ENCODE measurements around the gene LRRC55.

Gene LRRC55

DNA sequence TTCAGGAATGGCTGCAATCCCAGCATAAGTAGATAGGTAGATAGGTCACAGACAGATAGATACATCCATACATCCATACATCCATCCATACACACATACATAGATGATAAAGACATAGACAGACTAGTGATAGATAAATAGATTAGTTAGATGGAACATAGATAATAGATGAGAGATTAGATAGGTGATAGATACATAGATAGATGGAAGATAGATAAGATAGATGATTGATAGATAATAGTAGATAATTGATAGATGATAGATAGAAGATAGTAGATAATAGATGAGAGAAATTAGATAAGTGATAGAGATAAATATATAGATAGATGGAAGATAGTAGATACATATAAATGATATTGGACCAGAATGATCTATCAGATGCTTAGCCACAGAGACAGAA is 28.3 kb upstream of the LRRC55 start:
- H3K27ac ChIP-seq (ENCODE audit: low read length, poor library complexity, severe bottlenecking): no peak overlapping the region
- no peak overlapping the region for H2BK120ac ChIP-seq (ENCODE audit: low read depth, low read length)
- no peaks in the 10 kb centered on the region for H3K79me1 ChIP-seq (replicated peaks; ENCODE audit: low read length, poor library complexity, severe bottlenecking)
- no peak overlapping the region for H2AK5ac ChIP-seq (ENCODE audit: low read length, severe bottlenecking)
- H3K4me1 ChIP-seq (ENCODE audit: control insufficient read depth, insufficient read depth, low read depth, low read length): no peaks in the 10 kb centered on the region
- H3K18ac ChIP-seq (ENCODE audit: low read depth in 1 of 2, low read length in 2 of 2): no peak overlapping the region
- H3K4me2 ChIP-seq (ENCODE audit: low read length, poor library complexity, severe bottlenecking): no peak overlapping the region
- H4K8ac ChIP-seq (ENCODE audit: low read length): no peak overlapping the region
- no peak overlapping the region for H2BK15ac ChIP-seq (ENCODE audit: low read depth, poor library complexity, severe bottlenecking)
- no peak overlapping the region for H3K9ac ChIP-seq (ENCODE audit: low read length)
- H3K9me3 ChIP-seq (ENCODE audit: control insufficient read depth, low read length): no peaks in the 10 kb centered on the region
- H4K91ac ChIP-seq (ENCODE audit: low read length): no peak overlapping the region
- no peak for DNase-seq
- H2BK12ac ChIP-seq (ENCODE audit: low read length in 2 of 2): no peak overlapping the region
- H2BK5ac ChIP-seq (ENCODE audit: low read depth, low read length, poor library complexity, severe bottlenecking): no peak overlapping the region
- no peaks in the 10 kb centered on the region for H3K36me3 ChIP-seq (ENCODE audit: control insufficient read depth in 1 of 2, insufficient read depth in 2 of 2, low read depth in 1 of 2, low read length in 2 of 2)
- no peak overlapping the region for H3K14ac ChIP-seq (ENCODE audit: low read length in 2 of 2)
- no peak overlapping the region for H2AFZ ChIP-seq (ENCODE audit: low read depth, low read length)
- H3K4ac ChIP-seq (ENCODE audit: low read depth in 1 of 2, low read length in 2 of 2): no peak overlapping the region
- no peak overlapping the region for H3K4me3 ChIP-seq (ENCODE audit: insufficient read depth in 1 of 2, low read depth in 1 of 2, low read length in 2 of 2)
- H3K23ac ChIP-seq (ENCODE audit: low read length in 2 of 2): no peak overlapping the region
- peaks cover 16 to 20% of the 10 kb centered on the region in 2 experiments for H3K27me3 ChIP-seq (ENCODE audit: control insufficient read depth in 1 of 2, insufficient read depth in 1 of 2, low read length in 2 of 2)

DNA sequence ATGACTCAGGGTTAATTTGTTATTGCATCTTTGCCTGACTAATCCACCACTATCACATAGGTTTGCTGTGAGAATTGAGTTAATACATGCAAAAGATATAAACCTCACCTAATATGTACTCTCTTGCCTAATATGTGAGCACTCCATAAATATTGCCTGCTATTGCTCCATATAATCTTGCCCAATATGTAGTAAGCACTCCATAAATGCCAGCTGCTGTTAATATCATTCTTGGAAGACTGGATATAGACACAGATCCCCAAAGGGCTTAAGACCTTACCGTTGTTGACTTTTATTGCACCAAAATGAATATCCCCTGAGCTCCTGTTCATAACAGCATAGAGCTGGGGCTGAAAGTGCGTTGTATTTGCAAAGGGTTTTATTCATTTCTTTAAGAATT is 27.0 kb upstream of the LRRC55 start:
- Histone ChIP-seq H3K4me2 (ENCODE audit: low read length, poor library complexity, severe bottlenecking) (no peak overlapping the region), H3K27ac (ENCODE audit: low read length, poor library complexity, severe bottlenecking) (no peak overlapping the region), H3K4me3 (ENCODE audit: insufficient read depth in 1 of 2, low read depth in 1 of 2, low read length in 2 of 2) (no peak overlapping the region), H2AK5ac (ENCODE audit: low read length, severe bottlenecking) (no peak overlapping the region), H4K91ac (ENCODE audit: low read length) (no peak overlapping the region), H3K9me3 (ENCODE audit: control insufficient read depth, low read length) (no peaks in the 10 kb centered on the region), H2AFZ (ENCODE audit: low read depth, low read length) (no peak overlapping the region), H3K4ac (ENCODE audit: low read depth in 1 of 2, low read length in 2 of 2) (no peak overlapping the region), H3K79me1 (replicated peaks; ENCODE audit: low read length, poor library complexity, severe bottlenecking) (no peaks in the 10 kb centered on the region), H3K23ac (ENCODE audit: low read length in 2 of 2) (no peak overlapping the region), H2BK12ac (ENCODE audit: low read length in 2 of 2) (no peak overlapping the region), H3K18ac (ENCODE audit: low read depth in 1 of 2, low read length in 2 of 2) (no peak overlapping the region), H3K9ac (ENCODE audit: low read length) (no peak overlapping the region), H2BK120ac (ENCODE audit: low read depth, low read length) (no peak overlapping the region), H2BK15ac (ENCODE audit: low read depth, poor library complexity, severe bottlenecking) (no peak overlapping the region), H3K14ac (ENCODE audit: low read length in 2 of 2) (no peak overlapping the region), H2BK5ac (ENCODE audit: low read depth, low read length, poor library complexity, severe bottlenecking) (no peak overlapping the region), H3K4me1 (ENCODE audit: control insufficient read depth, insufficient read depth, low read depth, low read length) (no peaks in the 10 kb centered on the region), H4K8ac (ENCODE audit: low read length) (no peak overlapping the region), H3K36me3 (ENCODE audit: control insufficient read depth in 1 of 2, insufficient read depth in 2 of 2, low read depth in 1 of 2, low read length in 2 of 2) (no peaks in the 10 kb centered on the region), H3K27me3 (ENCODE audit: control insufficient read depth in 1 of 2, insufficient read depth in 1 of 2, low read length in 2 of 2) (peaks cover 10 to 13% of the 10 kb centered on the region in 2 experiments)
- DNase-seq: no peak
- WGBS: 100% methylated on average over 1 of the region's 2 CpGs

GRCh38 chr11:57155400-57155799 is 26.4 kb upstream of the LRRC55 start:
- H3K18ac ChIP-seq (ENCODE audit: low read depth in 1 of 2, low read length in 2 of 2): no peak overlapping the region
- no peak overlapping the region for H2BK5ac ChIP-seq (ENCODE audit: low read depth, low read length, poor library complexity, severe bottlenecking)
- peaks cover 6 to 17% of the 10 kb centered on the region in 2 experiments for H3K27me3 ChIP-seq (ENCODE audit: control insufficient read depth in 1 of 2, insufficient read depth in 1 of 2, low read length in 2 of 2)
- H3K9ac ChIP-seq (ENCODE audit: low read length): no peak overlapping the region
- WGBS: 80% methylated on average over 1 of the region's 1 CpG
- H2BK15ac ChIP-seq (ENCODE audit: low read depth, poor library complexity, severe bottlenecking): no peak overlapping the region
- no peak overlapping the region for H3K4me3 ChIP-seq (ENCODE audit: insufficient read depth in 1 of 2, low read depth in 1 of 2, low read length in 2 of 2)
- no peak overlapping the region for H2BK120ac ChIP-seq (ENCODE audit: low read depth, low read length)
- no peak overlapping the region for H2BK12ac ChIP-seq (ENCODE audit: low read length in 2 of 2)
- H2AFZ ChIP-seq (ENCODE audit: low read depth, low read length): no peak overlapping the region
- H4K8ac ChIP-seq (ENCODE audit: low read length): no peak overlapping the region
- H4K91ac ChIP-seq (ENCODE audit: low read length): no peak overlapping the region
- H3K9me3 ChIP-seq (ENCODE audit: control insufficient read depth, low read length): no peaks in the 10 kb centered on the region
- no peaks in the 10 kb centered on the region for H3K79me1 ChIP-seq (replicated peaks; ENCODE audit: low read length, poor library complexity, severe bottlenecking)
- no peaks in the 10 kb centered on the region for H3K36me3 ChIP-seq (ENCODE audit: control insufficient read depth in 1 of 2, insufficient read depth in 2 of 2, low read depth in 1 of 2, low read length in 2 of 2)
- H3K4me1 ChIP-seq (ENCODE audit: control insufficient read depth, insufficient read depth, low read depth, low read length): no peaks in the 10 kb centered on the region
- no peak overlapping the region for H2AK5ac ChIP-seq (ENCODE audit: low read length, severe bottlenecking)
- no peak for DNase-seq
- H3K27ac ChIP-seq (ENCODE audit: low read length, poor library complexity, severe bottlenecking): no peak overlapping the region
- H3K4ac ChIP-seq (ENCODE audit: low read depth in 1 of 2, low read length in 2 of 2): no peak overlapping the region
- H3K14ac ChIP-seq (ENCODE audit: low read length in 2 of 2): no peak overlapping the region
- H3K4me2 ChIP-seq (ENCODE audit: low read length, poor library complexity, severe bottlenecking): no peak overlapping the region
- no peak overlapping the region for H3K23ac ChIP-seq (ENCODE audit: low read length in 2 of 2)

DNA sequence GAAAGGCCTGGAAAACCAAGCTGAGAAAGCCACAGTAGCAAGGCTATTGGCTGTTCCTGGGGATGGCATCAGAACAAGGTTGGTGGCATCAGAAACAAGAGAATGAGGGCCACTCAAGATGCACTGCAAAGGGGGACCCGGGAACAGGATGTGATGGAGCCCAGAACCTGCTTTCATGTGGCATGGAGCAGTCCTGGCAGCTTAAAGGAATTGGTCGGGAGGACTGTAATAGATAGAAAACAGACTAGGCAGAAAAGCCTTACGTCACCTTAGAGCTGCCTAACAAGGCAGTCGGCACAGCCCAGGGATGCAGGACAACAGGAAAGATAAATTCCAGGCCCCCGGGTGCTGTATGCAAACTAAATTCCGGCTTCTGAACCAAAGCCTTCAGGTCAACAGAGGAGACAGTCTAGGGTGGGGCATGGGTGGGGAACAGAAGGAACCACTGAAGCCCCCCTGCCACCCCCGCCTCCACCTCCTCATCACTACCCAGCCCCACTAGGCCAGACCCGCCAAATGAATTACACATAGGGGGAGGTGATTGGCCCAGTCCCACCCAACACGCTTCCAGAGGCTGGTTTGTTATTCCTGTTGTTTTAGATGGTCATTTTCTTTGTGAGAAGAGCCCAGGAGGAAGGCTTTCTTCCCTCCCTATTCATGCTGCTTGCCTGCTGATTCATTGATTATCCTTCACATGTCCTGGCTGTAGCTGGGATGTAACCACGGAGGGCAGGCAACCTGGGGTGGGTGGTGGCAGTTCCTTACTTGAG is 25.7 kb upstream of the LRRC55 start:
- DNase-seq: no peak
- Histone ChIP-seq H2BK15ac (ENCODE audit: low read depth, poor library complexity, severe bottlenecking) (no peak overlapping the region), H3K4me3 (ENCODE audit: insufficient read depth in 1 of 2, low read depth in 1 of 2, low read length in 2 of 2) (no peak overlapping the region)

More for the DNA sequence above, 25.7 kb upstream of the LRRC55 start:
- Histone ChIP-seq H2AFZ (ENCODE audit: low read depth, low read length) (no peak overlapping the region), H3K4ac (ENCODE audit: low read depth in 1 of 2, low read length in 2 of 2) (no peak overlapping the region), H3K23ac (ENCODE audit: low read length in 2 of 2) (no peak overlapping the region), H3K27ac (ENCODE audit: low read length, poor library complexity, severe bottlenecking) (no peak overlapping the region), H3K18ac (ENCODE audit: low read depth in 1 of 2, low read length in 2 of 2) (no peak overlapping the region), H3K14ac (ENCODE audit: low read length in 2 of 2) (no peak overlapping the region), H3K9me3 (ENCODE audit: control insufficient read depth, low read length) (no peaks in the 10 kb centered on the region), H3K27me3 (ENCODE audit: control insufficient read depth in 1 of 2, insufficient read depth in 1 of 2, low read length in 2 of 2) (peaks cover 6 to 21% of the 10 kb centered on the region in 2 experiments), H2BK5ac (ENCODE audit: low read depth, low read length, poor library complexity, severe bottlenecking) (no peak overlapping the region), H2AK5ac (ENCODE audit: low read length, severe bottlenecking) (no peak overlapping the region), H4K8ac (ENCODE audit: low read length) (no peak overlapping the region), H4K91ac (ENCODE audit: low read length) (no peak overlapping the region), H3K4me2 (ENCODE audit: low read length, poor library complexity, severe bottlenecking) (no peak overlapping the region), H2BK120ac (ENCODE audit: low read depth, low read length) (no peak overlapping the region), H3K9ac (ENCODE audit: low read length) (no peak overlapping the region), H3K36me3 (ENCODE audit: control insufficient read depth in 1 of 2, insufficient read depth in 2 of 2, low read depth in 1 of 2, low read length in 2 of 2) (no peaks in the 10 kb centered on the region), H3K4me1 (ENCODE audit: control insufficient read depth, insufficient read depth, low read depth, low read length) (no peaks in the 10 kb centered on the region), H3K79me1 (replicated peaks; ENCODE audit: low read length, poor library complexity, severe bottlenecking) (no peaks in the 10 kb centered on the region), H2BK12ac (ENCODE audit: low read length in 2 of 2) (no peak overlapping the region)
- WGBS: 12% methylated on average over 6 of the region's 10 CpGs
